ENCODE measurements around the gene CBL.
"Not testable (repeated sequence)": the region's sequence is repeated elsewhere in the genome, so short reads cannot be mapped to it uniquely, and the experiment has no call there.

DNA sequence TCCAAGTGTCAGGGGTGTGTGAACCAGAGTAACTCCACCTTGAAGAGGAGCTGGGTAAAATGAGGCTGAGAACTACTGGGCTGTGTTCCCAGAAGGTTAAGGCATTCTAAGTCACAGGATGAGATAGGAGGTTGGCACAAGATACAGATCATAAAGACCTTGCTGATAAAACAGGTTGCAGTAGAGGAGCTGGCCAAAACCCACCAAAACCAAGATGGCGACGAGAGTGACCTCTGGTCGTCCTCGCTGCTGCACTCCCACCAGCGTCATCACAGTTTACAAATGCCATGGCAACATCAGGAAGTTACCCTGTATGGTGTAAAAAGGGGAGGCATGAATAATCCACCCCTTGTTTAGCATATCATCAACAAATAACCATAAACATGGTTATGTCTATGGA lies 4.9 kb upstream of the CBL start:
- TF ChIP-seq CTCF (IDR thresholded peaks at IDR 0.05; ENCODE audit: borderline replicate concordance, extremely low read depth, low read length, poor library complexity, severe bottlenecking); EZH2 (IDR thresholded peaks at IDR 0.05; ENCODE audit: borderline replicate concordance, low read depth, low read length, severe bottlenecking): not testable (repeated sequence)
